Renal cortical epithelial cell (primary cell): ENCODE data around the gene PHF11. TPM values are rescaled to one million over a fixed set of nuclear protein-coding genes. Genes with fewer than 3 reads are reported as not detected.
"Not testable (repeated sequence)": the region's sequence is repeated elsewhere in the genome, so short reads cannot be mapped to it uniquely, and the experiment has no call there.

Experiments
- DNase-seq: peaks from one replicate; pipeline ENCODE4 v3.0.0-alpha.2; 2011; ENCODE audit warnings: low read depth
- total RNA-seq: library from RNA; depleted of rRNA; stranded (reverse); fragments of >200 nt; gene quantifications from 2 replicates; pipeline ENCODE4 v1.2.3, GENCODE V29; 2014

Gene PHF11
- total RNA-seq = 24.3 and 25.3 TPM in 2 replicates

DNA sequence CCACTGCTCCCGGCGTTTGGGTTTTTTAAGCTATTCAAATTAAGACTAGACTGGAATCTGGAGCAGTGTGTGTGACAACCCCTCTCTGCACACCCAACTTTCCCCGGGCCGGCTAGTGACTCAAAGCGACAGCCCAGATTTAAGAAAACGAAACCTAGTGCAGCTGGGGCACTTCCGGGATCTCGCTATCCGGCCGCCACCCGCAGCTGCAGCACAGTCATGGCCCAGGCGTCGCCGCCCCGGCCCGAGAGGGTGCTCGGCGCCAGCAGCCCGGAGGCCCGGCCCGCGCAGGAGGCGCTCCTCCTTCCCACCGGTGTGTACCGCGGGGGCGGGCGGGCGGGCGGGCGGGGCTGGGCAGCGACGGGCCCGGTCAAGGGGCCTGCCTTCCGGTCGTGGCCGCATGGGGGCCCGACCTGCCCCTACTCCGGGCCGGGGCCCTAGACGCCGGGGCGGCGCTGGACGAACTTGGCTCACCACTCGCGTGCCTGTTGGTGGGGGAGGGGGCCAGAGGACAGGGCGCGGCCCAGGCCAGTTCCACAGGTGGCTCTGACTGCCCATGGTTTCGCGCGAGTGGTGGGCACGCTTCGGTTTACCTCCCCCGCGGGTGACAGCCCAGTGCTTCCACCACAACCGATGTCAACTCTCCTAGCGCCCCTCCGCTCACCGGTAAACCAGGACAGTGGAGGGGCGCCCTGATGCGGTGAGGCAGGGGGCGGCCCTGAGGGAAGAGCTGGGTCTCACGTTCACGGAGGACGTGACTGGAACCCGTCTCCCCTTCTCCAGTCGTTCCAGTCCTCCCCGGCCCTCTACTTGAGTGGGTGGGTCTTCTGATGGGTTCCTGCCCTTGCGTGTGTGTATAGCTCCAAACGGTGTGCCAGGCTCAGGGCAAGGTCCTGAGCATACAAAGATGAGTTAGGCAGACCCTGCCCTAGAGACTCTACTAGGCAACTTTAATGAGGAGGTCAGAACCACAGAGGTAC is at the start of gene PHF11:
TSS of gene PHF11 (plus strand) at position 171 of the 980 bp plus-strand sequence. CDS start at position 220, 49 bp downstream.
- peak; percentile 62 for DNase-seq

DNA sequence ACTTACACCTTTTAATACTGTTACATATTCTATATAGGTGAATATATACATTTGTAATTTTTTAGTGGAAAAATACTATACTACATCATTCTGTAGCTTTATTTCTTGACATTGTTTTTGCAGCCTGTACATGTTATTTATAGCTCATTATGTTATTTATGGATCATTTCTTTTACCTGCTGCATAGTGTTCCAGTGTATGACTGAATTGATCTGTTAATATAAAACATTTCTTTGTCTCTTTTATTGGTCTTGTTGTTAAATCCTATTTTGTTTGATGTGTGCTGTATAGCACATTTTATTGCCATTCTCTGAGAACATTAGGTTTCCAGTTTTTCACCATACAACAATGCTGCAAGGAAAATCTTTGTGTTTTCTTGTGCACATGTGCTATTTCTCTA is 49.3 kb upstream of the PHF11 start:
- no peak for DNase-seq

DNA sequence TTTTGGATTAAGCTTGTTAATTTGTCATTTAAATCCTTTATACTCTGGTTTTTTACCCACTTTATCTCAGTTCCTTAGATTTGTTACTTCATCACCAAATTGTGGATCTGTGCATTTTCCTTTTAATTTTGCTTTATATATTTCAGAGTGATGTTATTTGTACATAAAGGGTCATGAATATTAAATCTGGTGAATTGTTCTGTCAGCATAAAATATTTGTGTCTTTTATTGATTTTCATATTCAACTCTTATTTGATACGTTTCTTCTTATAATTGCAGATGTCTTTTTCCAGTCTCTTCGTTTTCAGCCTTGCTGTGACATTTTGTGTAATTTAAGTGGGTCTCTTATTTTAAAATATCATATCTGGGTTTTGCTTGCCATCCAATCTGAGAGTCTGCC is 47.0 kb upstream of the PHF11 start:
- DNase-seq = no peak

DNA sequence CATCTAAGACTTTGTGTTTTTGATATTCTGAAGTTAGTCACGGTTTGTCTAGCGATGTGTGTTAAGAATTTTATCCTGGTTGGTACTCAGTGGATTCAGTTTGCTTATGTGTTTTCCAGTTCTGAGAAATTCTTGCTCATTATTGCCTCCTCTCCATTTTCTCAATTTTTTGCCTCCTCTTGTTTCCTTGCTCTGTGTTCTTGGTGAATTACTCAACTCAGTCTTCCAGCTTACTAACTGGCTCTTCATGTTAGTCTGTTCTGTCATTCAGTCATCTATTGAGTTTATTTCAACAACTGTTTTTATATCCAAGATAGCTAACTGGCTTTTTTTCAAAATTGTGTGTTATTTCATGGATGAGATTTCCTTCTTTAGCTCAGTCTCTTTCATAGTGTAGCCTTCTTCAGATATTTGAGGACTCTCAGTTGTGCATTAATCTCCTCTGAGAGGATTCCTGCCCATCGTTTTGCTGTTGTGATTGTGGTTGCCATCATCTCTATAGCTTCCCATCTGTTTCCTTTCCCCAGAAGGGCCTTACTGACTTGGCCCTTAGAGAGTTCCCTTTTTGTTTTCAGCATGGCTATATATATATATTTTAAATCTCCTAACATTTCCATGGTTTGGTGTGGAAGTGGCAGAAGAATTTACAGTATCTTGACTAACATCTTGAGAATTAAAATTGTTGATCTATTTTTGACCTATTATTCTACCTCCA is 45.5 kb upstream of the PHF11 start:
- DNase-seq = no peak

DNA sequence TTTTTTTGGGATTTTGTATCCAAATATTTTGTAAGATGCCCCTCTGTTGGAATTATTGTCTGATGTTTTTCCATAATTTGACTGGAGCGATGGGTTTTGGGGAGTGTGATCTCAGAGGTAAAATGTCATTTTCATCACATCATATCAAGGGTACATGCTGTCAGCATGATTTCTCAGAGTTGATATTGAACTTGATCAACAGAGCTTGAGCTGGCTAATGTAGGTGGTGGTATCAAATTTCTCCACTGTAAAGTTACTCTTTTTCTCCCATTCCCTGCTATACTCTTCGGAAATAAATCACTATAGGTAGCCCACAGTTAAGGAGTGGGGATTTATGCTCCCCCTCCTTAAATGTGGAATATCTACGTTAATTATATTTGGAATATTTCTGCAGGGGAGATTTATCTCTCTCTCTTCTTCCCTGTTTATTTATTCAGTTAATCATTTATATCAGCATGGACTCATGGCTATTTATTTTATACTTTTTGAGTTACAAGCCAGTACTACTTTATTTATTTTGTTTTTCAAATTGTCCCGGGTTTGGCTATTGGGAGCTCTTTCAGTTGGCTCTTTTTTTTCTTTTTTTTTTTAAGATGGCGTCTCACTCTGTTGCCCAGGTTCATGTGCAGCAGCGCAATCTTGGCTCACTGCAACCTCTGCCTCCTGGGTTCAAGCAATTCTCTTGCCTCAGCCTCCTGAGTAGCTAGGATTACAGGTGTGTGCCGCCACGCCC is 42.9 kb upstream of the PHF11 start:
- no peak for DNase-seq

DNA sequence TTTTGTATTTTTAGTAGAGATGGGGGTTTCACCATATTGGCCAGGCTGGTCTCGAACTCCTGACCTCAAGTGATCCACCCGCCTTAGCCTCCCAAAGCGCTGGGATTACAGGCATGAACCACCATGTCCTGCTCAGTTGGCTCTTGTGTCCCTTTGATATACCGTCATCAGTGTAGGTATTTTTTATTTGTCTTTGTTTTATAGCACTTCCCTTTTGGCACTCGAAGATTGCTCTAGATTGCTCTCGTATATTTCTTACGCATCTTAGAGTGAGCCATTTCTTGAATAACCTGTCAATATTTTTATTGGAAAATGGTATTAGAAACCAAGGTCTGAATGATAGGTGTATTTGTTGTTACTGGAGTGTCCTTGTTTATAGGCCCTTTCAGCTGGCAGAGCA is 42.3 kb upstream of the PHF11 start:
- DNase-seq = no peak

DNA sequence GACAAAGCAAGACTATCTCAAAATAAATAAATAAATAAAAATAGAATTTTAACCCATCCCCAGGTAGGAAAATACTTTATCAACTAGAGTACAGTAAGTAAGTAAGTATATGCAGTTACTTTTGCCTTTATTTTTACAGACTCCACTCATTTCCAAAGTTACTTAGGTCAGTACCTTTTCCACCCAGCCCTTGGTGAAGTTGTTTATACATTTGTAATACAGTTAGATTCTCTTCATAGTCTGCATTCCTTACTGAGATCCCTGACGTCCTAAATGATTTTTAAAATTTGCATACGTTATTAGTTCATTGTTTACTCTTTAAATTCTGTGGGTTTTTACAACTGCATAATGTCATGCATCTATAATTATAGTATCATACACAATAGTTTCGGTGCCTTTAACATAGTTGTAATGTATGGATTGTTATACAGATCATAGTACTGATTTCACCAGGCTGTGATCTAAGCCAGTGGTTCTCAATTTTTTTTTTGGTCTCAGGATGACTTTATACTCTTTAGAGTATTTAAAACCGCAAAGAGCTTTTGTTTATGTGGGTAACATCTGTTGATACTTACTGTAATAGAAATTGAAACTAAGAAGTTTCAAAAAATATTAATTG is 41.3 kb upstream of the PHF11 start:
- no peak for DNase-seq

DNA sequence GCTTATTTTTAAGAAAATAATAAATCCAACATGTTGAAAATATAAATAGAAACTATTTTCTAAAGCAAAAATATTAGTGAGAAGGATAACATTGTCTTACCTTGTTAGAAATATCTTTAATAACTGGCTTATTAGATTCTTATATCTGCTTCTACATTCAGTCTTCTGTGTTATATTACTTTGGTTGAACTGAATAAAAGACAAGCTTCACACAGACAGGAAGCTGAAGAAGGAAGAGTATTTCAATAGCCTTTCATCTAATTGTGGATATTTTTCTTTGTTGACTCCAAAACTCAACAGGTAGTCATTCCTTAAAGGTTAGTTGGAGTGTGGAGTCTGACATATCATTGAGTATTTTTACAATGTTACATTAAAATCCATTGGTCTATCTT is 40.8 kb upstream of the PHF11 start:
- no peak for DNase-seq

DNA sequence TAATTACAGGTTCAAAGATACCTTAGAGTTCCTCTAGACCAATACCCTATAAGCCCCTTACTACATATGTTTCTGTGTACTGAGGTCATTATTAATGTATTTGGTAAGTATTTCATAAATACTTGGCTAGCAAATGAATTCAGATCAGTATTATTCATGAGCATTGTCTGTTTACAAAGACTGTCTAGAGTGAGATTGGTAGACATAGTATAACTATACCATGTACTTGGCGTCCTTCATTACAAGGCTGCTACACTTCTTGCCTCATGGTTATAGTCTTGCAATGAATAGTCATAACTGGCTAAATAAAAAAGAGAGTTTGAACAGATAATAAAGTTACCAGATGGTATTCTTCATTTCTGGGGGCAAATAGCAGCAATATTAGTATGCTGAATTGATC is 39.6 kb upstream of the PHF11 start:
- no peak for DNase-seq

DNA sequence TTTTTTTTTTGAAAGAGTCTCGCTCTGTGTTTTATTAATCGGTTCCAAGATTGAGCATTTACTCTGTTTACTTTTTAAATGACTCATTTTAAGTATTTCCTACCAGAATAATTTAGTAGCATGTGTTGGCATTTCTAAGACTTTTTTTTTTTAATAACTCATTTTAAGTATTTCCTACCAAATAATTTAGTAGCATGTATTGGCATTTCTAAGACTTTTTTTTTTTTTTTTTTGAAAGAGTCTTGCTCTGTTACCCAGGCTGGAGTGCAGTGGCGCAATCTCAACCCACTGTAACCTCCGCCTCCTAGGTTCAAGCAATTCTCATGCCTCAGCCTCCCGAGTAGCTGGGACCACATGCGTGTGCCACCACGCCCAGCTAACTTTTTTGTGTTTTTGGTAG is 38.5 kb upstream of the PHF11 start:
- no peak for DNase-seq

DNA sequence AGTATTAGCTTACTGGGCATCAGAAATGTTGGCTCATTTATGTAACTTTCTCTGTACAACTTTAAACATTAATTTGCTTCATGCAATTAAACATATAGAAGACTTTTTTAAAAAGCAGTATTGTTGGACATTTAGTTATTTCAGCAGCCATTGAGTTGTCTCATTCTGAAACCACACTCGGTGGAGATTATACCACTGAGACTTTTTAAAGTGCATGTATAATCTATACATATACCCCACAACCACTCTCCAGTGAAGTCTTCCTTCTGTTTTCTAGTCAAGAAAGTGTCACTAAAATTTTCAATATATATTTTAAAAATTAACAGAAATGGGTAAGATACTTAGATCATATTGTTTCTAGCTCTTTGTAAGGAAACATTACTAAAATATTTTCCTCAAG is 36.2 kb upstream of the PHF11 start:
- DNase-seq = no peak

DNA sequence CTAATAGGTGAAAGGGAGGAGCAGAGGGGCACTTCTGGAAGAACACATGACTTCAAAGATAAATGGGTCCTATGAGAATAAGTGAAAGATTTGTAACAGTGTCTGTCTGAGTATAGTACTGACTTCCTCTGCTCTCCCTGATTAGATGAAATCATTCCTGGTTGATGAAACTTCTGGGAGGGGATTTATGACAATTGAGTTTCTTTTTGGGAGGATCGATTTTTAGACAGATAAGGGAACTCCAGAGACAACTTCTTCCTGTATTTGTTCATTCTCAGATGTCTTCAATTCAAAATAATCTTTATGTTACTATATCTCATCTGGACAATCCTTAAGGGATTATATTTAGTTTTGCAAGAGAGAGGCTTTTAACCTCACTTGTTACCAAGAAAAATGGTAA is 31.7 kb upstream of the PHF11 start:
- DNase-seq = no peak

DNA sequence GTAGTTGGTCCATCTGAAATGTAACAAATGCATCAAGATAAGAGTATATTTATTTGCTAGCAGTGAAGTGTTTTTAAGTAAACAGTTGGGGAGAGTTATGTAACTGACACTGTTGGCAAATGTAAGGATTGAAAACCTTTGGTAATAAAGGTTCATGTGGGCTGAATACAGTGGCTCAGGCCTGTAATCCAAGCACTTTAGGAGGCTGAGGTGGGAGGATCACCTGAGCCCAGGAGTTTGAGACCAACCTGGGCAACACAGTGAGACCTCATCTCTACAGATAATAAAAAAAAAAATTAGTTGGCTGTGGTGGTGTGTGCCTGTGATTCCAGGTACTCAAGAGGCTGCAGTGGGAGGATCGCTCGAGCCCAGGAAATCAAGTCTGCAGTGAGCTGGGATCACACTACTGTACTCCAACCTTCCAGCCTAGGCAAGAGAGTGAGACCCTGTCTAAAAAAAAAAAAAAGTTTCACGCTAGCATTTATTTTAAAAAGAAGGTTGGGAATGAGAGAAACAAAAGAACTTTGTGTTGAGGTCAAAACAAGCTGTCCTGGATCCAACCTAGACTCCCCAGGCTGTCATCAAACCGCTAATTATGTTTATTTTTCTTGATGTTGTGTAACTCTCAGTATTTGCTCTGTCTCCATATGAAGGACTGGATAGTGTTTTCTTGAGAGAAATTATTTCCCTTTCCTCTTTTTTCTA is 31.0 kb upstream of the PHF11 start:
- no peak for DNase-seq

DNA sequence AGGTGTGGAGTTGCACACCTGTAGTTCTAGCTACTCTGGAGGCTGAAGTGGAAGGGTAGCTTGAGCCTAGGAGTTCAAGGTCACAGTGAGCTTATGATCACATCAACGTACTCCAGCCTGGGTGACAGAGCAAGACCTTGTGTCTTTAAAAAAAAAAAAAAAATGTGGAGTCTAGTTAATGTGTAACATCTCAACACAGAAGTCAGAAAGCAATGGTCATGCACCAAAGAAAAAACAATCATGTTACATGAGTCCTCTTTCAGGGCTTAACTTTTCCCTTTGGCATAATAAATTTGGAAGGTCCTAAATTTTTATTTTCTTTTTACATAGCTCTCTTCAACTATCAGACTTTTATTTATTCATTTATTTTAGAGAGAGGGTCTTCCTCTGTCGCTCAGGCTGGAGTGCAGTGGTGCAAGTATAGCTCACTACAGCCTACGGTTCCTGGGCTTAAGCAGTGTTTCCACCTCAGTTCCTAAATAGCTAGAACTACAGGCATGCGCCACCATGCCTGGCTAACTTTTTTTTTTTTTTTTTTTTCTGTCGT is 29.4 kb upstream of the PHF11 start:
- peak; percentile 84 for DNase-seq

DNA sequence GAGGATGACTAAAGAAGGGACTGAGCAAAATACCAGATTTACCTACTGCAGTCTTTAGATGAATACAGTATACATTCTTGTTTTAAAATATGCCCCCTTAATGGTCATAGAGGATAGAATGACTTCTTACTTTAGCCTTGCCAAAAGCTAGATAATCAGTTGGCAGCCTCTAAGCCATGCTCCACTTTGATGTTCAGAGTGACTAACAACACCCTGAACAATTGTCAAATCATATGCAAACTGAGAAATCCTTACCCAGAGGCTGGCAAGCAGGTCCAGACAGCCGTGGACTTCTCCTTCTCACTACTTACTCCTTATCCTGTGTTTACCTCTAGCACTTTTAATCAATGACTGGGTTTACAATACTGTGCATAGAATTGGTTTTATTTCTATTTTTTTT is 23.6 kb upstream of the PHF11 start:
- DNase-seq = no peak

DNA sequence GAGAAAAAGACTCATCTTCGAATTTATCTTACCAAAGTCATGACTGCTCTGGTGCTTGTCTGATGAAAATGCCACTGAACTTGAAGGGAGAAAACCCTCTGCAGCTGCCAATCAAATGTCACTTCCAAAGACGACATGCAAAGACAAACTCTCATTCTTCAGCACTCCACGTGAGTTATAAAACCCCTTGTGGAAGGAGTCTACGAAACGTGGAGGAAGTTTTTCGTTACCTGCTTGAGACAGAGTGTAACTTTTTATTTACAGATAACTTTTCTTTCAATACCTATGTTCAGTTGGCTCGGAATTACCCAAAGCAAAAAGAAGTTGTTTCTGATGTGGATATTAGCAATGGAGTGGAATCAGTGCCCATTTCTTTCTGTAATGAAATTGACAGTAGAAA is 19.2 kb upstream of the PHF11 start:
- no peak for DNase-seq

DNA sequence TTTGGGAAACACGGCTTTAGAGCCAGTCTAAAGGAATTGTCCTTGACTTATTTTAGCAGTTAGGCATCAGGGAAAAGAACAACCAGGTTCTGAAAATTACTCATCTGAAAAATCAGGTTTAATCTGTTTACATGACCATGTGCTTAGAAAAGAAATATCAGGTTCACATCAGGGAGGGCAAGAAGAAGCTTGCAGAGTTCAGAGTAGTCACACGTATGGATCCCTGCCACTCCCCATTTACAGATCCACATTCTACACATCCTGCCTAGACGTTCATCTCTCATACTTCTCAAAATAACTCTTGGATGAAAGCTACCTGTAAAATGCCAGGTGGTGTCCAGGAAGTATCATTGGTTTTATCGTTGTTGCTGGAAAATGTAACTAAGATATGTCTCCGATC is 14.0 kb upstream of the PHF11 start:
- no peak for DNase-seq

DNA sequence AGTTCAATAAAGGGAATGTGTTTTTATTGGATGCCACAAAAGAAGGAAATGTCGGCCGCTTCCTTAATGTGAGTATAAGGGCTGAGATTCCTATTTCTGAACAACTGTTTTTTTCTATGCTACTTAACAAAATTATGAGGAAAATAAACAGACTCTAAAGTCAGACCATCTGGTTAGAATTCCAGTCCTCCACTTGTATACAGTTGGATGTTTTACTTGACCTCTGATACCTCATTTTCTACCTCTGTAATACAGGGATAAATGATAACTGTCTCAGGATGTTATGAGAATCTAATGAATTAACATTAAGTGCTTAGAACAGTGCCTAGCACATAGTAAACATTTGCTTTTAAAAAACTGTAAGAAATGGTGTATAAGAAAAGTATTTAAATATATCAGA is 7.2 kb upstream of the PHF11 start:
- DNase-seq = no peak

DNA sequence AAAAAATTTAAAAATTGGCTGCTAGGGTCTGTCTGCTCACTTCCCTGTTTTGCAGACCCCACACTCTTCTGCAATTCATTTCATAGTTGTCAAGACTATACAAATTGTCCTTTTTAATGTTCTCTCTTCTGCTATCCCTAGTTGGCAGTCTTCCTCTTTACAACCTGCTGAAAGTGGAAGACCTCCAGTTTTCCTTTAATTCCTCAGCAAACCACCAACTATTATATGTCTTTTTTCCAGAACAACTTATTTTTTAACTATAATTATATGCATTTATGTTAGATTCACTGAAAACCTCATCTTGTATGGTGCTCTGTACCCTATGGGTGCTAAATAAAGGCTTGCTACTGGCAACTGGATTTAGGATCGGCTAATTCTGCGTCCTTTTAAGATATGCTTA is 1.1 kb upstream of the PHF11 start:
- no peak for DNase-seq

DNA sequence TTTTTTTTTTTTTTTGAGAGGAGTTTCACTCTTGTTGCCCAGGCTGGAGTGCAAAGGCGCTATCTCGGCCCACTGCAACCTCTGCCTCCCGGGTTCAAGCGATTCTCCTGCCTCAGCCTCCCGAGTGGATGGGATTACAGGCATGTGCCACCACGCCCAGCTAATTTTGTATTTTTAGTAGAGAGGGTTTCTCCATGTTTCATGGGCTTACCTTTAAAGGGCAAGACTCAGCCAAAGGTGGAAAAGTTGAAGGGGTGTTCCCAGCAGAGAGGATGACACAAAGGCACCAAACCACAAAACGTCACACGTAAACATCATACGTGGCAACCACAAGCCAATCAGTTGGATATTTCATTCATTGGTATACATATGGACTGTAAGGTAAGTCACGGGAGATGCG is 1.1 kb downstream of the PHF11 start:
- DNase-seq = not testable (repeated sequence)

DNA sequence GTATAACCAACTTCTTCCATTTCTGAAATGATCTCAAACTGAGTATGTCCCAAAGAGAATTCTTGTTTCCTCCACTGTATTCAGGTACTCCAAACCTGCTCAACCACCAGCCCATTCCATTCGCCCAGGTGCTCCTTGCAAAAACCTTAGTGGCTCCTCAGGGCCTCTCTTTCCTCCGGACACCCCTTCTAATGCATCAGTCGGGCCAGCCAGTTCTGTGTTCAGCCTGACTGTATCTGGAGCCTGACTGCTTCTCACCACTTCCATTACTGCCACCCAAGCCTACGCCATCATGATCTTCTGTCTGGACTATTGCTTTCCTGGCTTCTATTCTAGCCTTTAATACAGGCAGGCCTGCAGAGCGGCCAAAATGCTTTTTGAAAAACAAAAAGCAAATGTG is 1.5 kb downstream of the PHF11 start:
- no peak for DNase-seq
